ENCODE results near the gene NR4A2. TPM values are rescaled to one million over a fixed set of nuclear protein-coding genes. Genes with fewer than 3 reads are reported as not detected.
A peak's percentile ranks its signal among the peaks of the same experiment; 100 is the strongest.

The NR4A2 gene
- polyA plus RNA-seq, 1 donor (not counting 4 experiments of a cell fraction or from before 2014, with no cell fraction given): 4.5 TPM

- Histone ChIP-seq H3K79me2 (ENCODE audit: control insufficient read depth, insufficient read depth, low read length) (no peaks in the 10 kb centered on the region), H3K27ac (ENCODE audit: control insufficient read depth, insufficient read depth, low read length) (peak overlapping the region; percentile 94), H4K20me1 (ENCODE audit: control insufficient read depth, extremely low read depth, insufficient read depth, low read length) (no peaks in the 10 kb centered on the region), H2AFZ (ENCODE audit: control insufficient read depth, low read length) (peak overlapping the region; percentile 90), H3K4me2 (ENCODE audit: control insufficient read depth, extremely low read depth, insufficient read depth, low read depth, low read length) (peak overlapping the region; percentile 87), H3K4me1 (ENCODE audit: control insufficient read depth, extremely low read depth, insufficient read depth, low read length) (peaks cover 7% of the 10 kb centered on the region), H3K9ac (ENCODE audit: control insufficient read depth, extremely low read depth, insufficient read depth, low read length) (peak overlapping the region; percentile 93), H3K27me3 (ENCODE audit: control insufficient read depth, extremely low read depth, insufficient read depth, low read length) (peaks cover 5% of the 10 kb centered on the region), H3K36me3 (ENCODE audit: control insufficient read depth in 2 of 2, extremely low read depth in 1 of 2, insufficient read depth in 2 of 2, low read length in 2 of 2) (no peaks in the 10 kb centered on the region), H3K9me3 (ENCODE audit: control insufficient read depth, low read depth, low read length) (no peaks in the 10 kb centered on the region), H3K4me3 (ENCODE audit: control insufficient read depth in 2 of 3, extremely low read depth in 1 of 3, insufficient read depth in 2 of 3, low read depth in 1 of 3, low read length in 3 of 3) (peak overlapping the region; percentile 75 to 90 (median 90)), H3K9me1 (ENCODE audit: control insufficient read depth, extremely low read depth, insufficient read depth, low read length) (no peaks in the 10 kb centered on the region)
- FAIRE-seq: no peak
- no peak for TF ChIP-seq EZH2 (IDR thresholded peaks at IDR 0.05; ENCODE audit: low read length)
- TF ChIP-seq CTCF (optimal IDR thresholded peaks at IDR 0.05 in 1 of 3, IDR thresholded peaks at IDR 0.05 in 1 of 3, conservative IDR thresholded peaks at IDR 0.05 in 1 of 3; ENCODE audit: extremely low read depth in 1 of 3, insufficient read depth in 2 of 3, low read length in 3 of 3): peak in 2 of 3 experiments; percentile 26 to 51
- dilution Hi-C loops (cut with MboI; ENCODE audit: extremely low pct_ligation_motif_present, low sequenced_read_pairs): no loop called here
- no peak for DNase-seq (ENCODE audit: low read depth, low spot score)
Observed at GRCh38 chr2:156334496-156335478, 2.3 kb upstream of the NR4A2 start.

- Histone ChIP-seq H3K9me3 (ENCODE audit: control insufficient read depth, low read depth, low read length) (no peaks in the 10 kb centered on the region), H3K9me1 (ENCODE audit: control insufficient read depth, extremely low read depth, insufficient read depth, low read length) (no peaks in the 10 kb centered on the region), H4K20me1 (ENCODE audit: control insufficient read depth, extremely low read depth, insufficient read depth, low read length) (no peaks in the 10 kb centered on the region), H3K79me2 (ENCODE audit: control insufficient read depth, insufficient read depth, low read length) (no peaks in the 10 kb centered on the region), H3K27ac (ENCODE audit: control insufficient read depth, insufficient read depth, low read length) (peak overlapping the region; percentile 94), H3K36me3 (ENCODE audit: control insufficient read depth in 2 of 2, extremely low read depth in 1 of 2, insufficient read depth in 2 of 2, low read length in 2 of 2) (no peaks in the 10 kb centered on the region), H2AFZ (ENCODE audit: control insufficient read depth, low read length) (peak overlapping the region; percentile 94), H3K4me3 (ENCODE audit: control insufficient read depth in 2 of 3, extremely low read depth in 1 of 3, insufficient read depth in 2 of 3, low read depth in 1 of 3, low read length in 3 of 3) (peak overlapping the region; percentile 75 to 90 (median 90)), H3K4me2 (ENCODE audit: control insufficient read depth, extremely low read depth, insufficient read depth, low read depth, low read length) (peak overlapping the region; percentile 87), H3K9ac (ENCODE audit: control insufficient read depth, extremely low read depth, insufficient read depth, low read length) (peak overlapping the region; percentile 93), H3K27me3 (ENCODE audit: control insufficient read depth, extremely low read depth, insufficient read depth, low read length) (peaks cover 5% of the 10 kb centered on the region), H3K4me1 (ENCODE audit: control insufficient read depth, extremely low read depth, insufficient read depth, low read length) (peaks cover 7% of the 10 kb centered on the region)
- no peak for TF ChIP-seq EZH2 (IDR thresholded peaks at IDR 0.05; ENCODE audit: low read length)
- TF ChIP-seq CTCF (optimal IDR thresholded peaks at IDR 0.05 in 1 of 3, IDR thresholded peaks at IDR 0.05 in 1 of 3, conservative IDR thresholded peaks at IDR 0.05 in 1 of 3; ENCODE audit: extremely low read depth in 1 of 3, insufficient read depth in 2 of 3, low read length in 3 of 3): no peak
- DNase-seq (ENCODE audit: low read depth, low spot score): no peak
- dilution Hi-C loops (cut with MboI; ENCODE audit: extremely low pct_ligation_motif_present, low sequenced_read_pairs): no loop called here
- no peak for FAIRE-seq
Observed at GRCh38 chr2:156333951-156334495, 1.5 kb upstream of the NR4A2 start.

Measured in keratinocyte (primary cell).